ENCODE measurements around the gene CCNL2.

The CCNL2 gene

DNA sequence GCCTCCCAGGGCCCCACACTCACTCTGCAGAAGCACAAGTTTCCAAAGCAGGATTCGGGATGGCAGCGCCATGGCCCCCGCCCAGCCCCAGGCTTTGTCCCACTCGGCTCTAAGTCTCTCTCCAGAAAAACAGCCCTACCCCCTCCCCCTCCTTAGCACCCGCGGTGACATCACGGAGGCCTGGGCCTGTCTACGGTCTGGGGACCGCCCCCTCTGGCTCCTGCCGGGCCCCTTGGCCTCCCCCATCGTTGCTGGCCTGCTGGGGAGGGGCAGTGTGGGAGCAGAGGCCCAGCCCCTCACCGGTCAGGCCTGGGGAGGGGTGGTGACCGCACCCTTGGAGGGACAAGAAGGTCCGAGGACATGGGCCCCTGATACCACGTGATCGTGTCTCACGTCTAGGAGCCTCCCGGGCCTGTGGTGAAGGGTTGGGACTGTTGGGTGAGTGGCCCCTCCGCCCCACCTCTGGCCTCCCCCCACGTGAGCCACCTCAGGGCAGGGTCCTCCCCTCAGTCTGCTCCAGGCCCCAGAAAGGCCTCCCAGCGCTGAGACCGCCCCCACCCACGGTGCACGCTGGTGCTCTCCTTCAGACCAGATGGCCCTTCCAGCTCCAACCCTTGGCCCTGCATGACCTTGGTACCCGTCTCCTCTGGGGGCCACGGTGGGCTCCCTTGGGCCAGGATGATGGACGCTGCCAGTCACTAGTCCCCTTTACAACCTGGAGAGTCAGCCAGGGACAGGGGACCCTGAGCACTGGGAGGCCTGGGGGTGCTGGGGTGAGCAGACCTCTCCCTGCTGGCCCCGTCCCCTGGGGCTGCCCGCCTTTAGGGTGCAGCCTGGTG is 40.5 kb downstream of the CCNL2 start, which contains the start of gene MXRA8:
Gene MXRA8, minus strand, starts transcription at position 123 of the 839 bp plus-strand sequence. Its CDS starts 51 bp downstream, at position 72.
- TF ChIP-seq EZH2phosphoT487 (IDR thresholded peaks at IDR 0.05; ENCODE audit: borderline replicate concordance) = no peak
- TF ChIP-seq, protein P1, sequence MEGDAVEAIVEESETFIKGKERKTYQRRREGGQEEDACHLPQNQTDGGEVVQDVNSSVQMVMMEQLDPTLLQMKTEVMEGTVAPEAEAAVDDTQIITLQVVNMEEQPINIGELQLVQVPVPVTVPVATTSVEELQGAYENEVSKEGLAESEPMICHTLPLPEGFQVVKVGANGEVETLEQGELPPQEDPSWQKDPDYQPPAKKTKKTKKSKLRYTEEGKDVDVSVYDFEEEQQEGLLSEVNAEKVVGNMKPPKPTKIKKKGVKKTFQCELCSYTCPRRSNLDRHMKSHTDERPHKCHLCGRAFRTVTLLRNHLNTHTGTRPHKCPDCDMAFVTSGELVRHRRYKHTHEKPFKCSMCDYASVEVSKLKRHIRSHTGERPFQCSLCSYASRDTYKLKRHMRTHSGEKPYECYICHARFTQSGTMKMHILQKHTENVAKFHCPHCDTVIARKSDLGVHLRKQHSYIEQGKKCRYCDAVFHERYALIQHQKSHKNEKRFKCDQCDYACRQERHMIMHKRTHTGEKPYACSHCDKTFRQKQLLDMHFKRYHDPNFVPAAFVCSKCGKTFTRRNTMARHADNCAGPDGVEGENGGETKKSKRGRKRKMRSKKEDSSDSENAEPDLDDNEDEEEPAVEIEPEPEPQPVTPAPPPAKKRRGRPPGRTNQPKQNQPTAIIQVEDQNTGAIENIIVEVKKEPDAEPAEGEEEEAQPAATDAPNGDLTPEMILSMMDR (conservative IDR thresholded peaks at IDR 0.05; ENCODE audit: low read length) = no peak
- no peaks in the 10 kb centered on the region for H3K9me2 ChIP-seq (replicated peaks; ENCODE audit: low read depth, low read length)
- no peak within 1 kb of the TSS for H3K4me3 ChIP-seq (ENCODE audit: low read length, poor library complexity, severe bottlenecking)
- H3F3A ChIP-seq (ENCODE audit: low read depth) = no peaks in the 10 kb centered on the region
- no peaks in the 10 kb centered on the region for H3K9me3 ChIP-seq (ENCODE audit: insufficient read depth, low read depth, low read length)
- H3K36me3 ChIP-seq (ENCODE audit: insufficient read depth, low read length) = no peaks in the 10 kb centered on the region
- no peaks in the 10 kb centered on the region for H4K20me1 ChIP-seq (ENCODE audit: insufficient read depth, low read length, poor library complexity, severe bottlenecking)
- no peak within 1 kb of the TSS for H3K9ac ChIP-seq (ENCODE audit: low read depth, low read length, poor library complexity, severe bottlenecking)
- no peak within 1 kb of the TSS for H2AFZ ChIP-seq (ENCODE audit: low read length)
- H3K4me1 ChIP-seq (ENCODE audit: insufficient read depth, low read length, poor library complexity, severe bottlenecking) = no peaks in the 10 kb centered on the region
- H3K27me3 ChIP-seq (ENCODE audit: insufficient read depth, low read length, poor library complexity, severe bottlenecking) = no peaks in the 10 kb centered on the region
- no peaks in the 10 kb centered on the region for H3K79me2 ChIP-seq (ENCODE audit: insufficient read depth, low read length)
- H3K4me2 ChIP-seq (ENCODE audit: low read depth, low read length, poor library complexity, severe bottlenecking) = no peak within 1 kb of the TSS

DNA sequence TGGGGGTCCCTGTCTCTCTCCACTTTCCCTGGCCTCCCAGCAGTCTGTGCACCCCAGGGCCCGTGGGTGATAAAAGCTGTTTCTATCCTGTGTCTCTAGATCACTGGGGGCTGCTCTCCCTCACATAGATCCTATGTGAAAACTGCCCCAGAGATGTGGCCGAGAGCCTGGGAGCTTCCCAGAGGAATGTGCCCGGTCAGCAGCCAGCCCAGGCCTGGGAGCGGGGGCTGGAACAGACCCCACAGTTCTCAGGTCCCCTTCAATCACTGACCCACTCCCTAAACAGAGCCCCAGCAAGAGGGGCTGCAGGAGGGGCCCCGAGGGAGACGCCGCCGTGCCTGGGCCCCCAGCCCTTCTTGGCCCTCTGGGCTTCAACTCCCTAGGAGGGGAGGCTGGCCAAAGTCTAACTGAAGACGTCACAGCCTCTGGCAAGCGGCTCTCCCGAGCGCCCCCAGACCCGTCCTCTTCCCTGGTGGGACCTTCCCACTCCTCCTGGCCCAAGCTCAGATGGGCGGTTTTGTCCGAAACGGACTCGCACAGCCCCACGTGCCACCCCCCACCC is 41.2 kb downstream of the CCNL2 start:
- Histone ChIP-seq H3K36me3 (ENCODE audit: insufficient read depth, low read length) (no peaks in the 10 kb centered on the region), H3K4me2 (ENCODE audit: low read depth, low read length, poor library complexity, severe bottlenecking) (no peak overlapping the region), H2AFZ (ENCODE audit: low read length) (no peak overlapping the region), H3F3A (ENCODE audit: low read depth) (no peaks in the 10 kb centered on the region), H3K9me2 (replicated peaks; ENCODE audit: low read depth, low read length) (no peaks in the 10 kb centered on the region), H3K9ac (ENCODE audit: low read depth, low read length, poor library complexity, severe bottlenecking) (no peak overlapping the region), H3K4me3 (ENCODE audit: low read length, poor library complexity, severe bottlenecking) (no peak overlapping the region), H4K20me1 (ENCODE audit: insufficient read depth, low read length, poor library complexity, severe bottlenecking) (no peaks in the 10 kb centered on the region), H3K4me1 (ENCODE audit: insufficient read depth, low read length, poor library complexity, severe bottlenecking) (no peaks in the 10 kb centered on the region), H3K9me3 (ENCODE audit: insufficient read depth, low read depth, low read length) (no peaks in the 10 kb centered on the region), H3K27me3 (ENCODE audit: insufficient read depth, low read length, poor library complexity, severe bottlenecking) (no peaks in the 10 kb centered on the region), H3K79me2 (ENCODE audit: insufficient read depth, low read length) (no peaks in the 10 kb centered on the region)
- no peak for TF ChIP-seq EZH2phosphoT487 (IDR thresholded peaks at IDR 0.05; ENCODE audit: borderline replicate concordance)
- TF ChIP-seq, protein P1 (conservative IDR thresholded peaks at IDR 0.05; ENCODE audit: low read length) = no peak

- Histone ChIP-seq H3K9ac (ENCODE audit: low read depth, low read length, poor library complexity, severe bottlenecking) (no peak overlapping the region), H2AFZ (ENCODE audit: low read length) (no peak overlapping the region), H3K9me2 (replicated peaks; ENCODE audit: low read depth, low read length) (no peaks in the 10 kb centered on the region), H4K20me1 (ENCODE audit: insufficient read depth, low read length, poor library complexity, severe bottlenecking) (no peaks in the 10 kb centered on the region), H3K4me2 (ENCODE audit: low read depth, low read length, poor library complexity, severe bottlenecking) (no peak overlapping the region), H3K4me1 (ENCODE audit: insufficient read depth, low read length, poor library complexity, severe bottlenecking) (no peaks in the 10 kb centered on the region), H3K79me2 (ENCODE audit: insufficient read depth, low read length) (no peaks in the 10 kb centered on the region), H3K4me3 (ENCODE audit: low read length, poor library complexity, severe bottlenecking) (no peak overlapping the region), H3K9me3 (ENCODE audit: insufficient read depth, low read depth, low read length) (no peaks in the 10 kb centered on the region), H3F3A (ENCODE audit: low read depth) (no peaks in the 10 kb centered on the region), H3K36me3 (ENCODE audit: insufficient read depth, low read length) (no peaks in the 10 kb centered on the region), H3K27me3 (ENCODE audit: insufficient read depth, low read length, poor library complexity, severe bottlenecking) (no peaks in the 10 kb centered on the region)
- TF ChIP-seq, protein P1 (conservative IDR thresholded peaks at IDR 0.05; ENCODE audit: low read length) = no peak
- TF ChIP-seq EZH2phosphoT487 (IDR thresholded peaks at IDR 0.05; ENCODE audit: borderline replicate concordance) = no peak
Observed at GRCh38 chr1:1356796-1357401, 42.2 kb downstream of the CCNL2 start.
